Subcutaneous adipose tissue (tissue), 4 donors: Measurements from ENCODE around the gene ZNF775. TPM values are rescaled to one million over a fixed set of nuclear protein-coding genes. Genes with fewer than 3 reads are reported as not detected.

Source experiments
- CTCF ChIP-seq: fragments of 450-650 bp; IDR thresholded peaks from one replicate; pipeline ENCODE4 v1.5.1; 2016; ENCODE audit warnings: low read depth, mild to moderate bottlenecking, control low read depth, antibody characterized with exemption, moderate library complexity
- total RNA-seq, 4 donors: library from RNA; depleted of rRNA; stranded (reverse); fragments of >200 nt; gene quantifications; one replicate each; pipeline ENCODE4 v1.1.0, GENCODE V29; 2016

ZNF775 gene
- total RNA-seq, 4 donors from 2014 or later: 0.49 to 4.2 (median 1.9) TPM

- no peak for TF ChIP-seq CTCF
Measured at GRCh38 chr7:150431839-150432658, 52.9 kb downstream of the ZNF775 start.

- TF ChIP-seq CTCF: no peak
Measured at GRCh38 chr7:150432915-150433892, 54.1 kb downstream of the ZNF775 start.

DNA sequence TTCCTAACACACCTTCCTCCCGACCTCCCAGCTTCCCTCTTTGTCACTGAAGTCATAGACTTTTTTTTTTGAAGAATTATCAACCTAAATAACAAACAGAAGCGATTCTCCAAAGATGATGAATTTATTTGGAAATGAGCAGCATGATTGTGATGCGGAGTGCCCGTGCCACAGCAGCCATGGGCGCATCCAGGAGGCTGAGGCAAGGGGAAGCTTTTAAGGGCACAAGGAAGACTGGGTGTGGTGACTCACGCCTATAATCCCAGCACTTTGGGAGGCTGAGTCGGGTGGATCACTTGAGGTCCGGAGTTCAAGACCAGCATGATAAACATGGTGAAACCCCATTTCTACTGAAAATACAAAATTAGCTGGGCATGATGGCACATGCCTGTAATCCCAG lies 55.1 kb downstream of the ZNF775 start:
- TF ChIP-seq CTCF: no peak

DNA sequence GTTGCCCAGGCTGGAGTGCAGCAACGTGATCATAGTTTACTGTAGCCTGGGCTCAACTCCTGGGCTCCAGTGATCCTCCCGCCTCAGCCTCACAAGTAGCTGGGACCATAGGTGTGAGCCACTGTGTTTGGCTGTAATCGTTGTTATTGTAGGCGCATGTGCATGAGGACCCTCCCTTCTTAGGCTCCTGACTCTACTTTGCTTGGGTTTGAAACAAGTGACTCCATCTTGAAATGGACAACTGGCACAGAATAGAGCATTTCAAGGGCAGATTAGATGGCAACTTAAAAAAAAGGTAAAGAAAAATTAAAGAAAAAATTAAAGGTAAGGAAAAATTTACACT lies 55.9 kb downstream of the ZNF775 start:
- no peak for TF ChIP-seq CTCF

DNA sequence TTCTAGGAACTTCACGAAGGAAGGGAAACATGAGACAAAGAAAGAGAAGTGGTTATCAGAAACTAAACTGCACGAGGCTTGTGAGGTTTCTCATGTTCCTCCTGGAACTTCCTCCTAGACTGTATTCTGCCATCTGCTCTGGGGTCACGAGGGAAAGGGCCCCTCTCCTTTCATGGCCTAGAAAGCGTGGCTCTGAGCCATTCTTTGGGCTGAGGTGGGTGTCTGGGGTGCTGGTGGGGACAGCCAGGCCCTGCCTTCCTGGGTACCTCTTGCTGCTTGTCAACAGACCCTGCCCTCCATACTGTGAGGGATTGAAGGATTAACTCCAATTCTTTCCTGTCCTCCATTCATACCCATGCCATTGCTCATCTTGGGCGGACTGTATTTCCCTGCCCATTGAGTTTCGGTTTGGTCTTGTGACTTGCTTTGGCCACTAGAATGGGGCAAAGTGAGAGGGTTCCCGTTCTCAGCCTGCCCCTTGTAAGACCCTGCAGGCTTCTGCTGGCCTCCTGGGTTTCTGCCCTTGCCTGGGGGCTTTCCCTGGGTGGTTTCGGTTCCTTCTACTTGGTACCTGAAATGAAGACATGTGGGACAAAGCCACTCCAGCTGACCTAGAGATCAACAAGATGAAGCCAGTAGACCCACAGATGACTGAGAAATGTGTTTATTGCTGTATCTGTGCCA lies 56.4 kb downstream of the ZNF775 start:
- TF ChIP-seq CTCF: no peak

GRCh38 chr7:150439967-150440366 lies 60.8 kb downstream of the ZNF775 start:
- no peak for TF ChIP-seq CTCF

GRCh38 chr7:150441524-150441923 lies 62.4 kb downstream of the ZNF775 start:
- TF ChIP-seq CTCF: no peak
